Activated CD4-positive, CD25-positive, alpha-beta regulatory T cell (primary cell): ENCODE measurements around the gene NT5C.
"Not testable (repeated sequence)": the region's sequence is repeated elsewhere in the genome, so short reads cannot be mapped to it uniquely, and the experiment has no call there.

Experiments used
- DNase-seq, 4 experiments: peaks; one replicate each; lab custom pipeline; 2025; lab: John Stamatoyannopoulos, UW

The NT5C gene

GRCh38 chr17:75131278-75132017 is at the start of gene NT5C:
Gene NT5C (minus strand): TSS chr17:75131742. CDS start chr17:75131707, 35 bp downstream.
- DNase-seq: peak; percentile 43 to 56 (median 44)

GRCh38 chr17:75181110-75181509 is 49.6 kb upstream of the NT5C start:
- DNase-seq: no peak

- no peak for DNase-seq
Observed at GRCh38 chr17:75178453-75178852, 46.9 kb upstream of the NT5C start.

- DNase-seq: no peak
Observed at GRCh38 chr17:75176625-75177024, 45.1 kb upstream of the NT5C start.

GRCh38 chr17:75174996-75175395 is 43.5 kb upstream of the NT5C start:
- no peak for DNase-seq

- DNase-seq: no peak
Observed at GRCh38 chr17:75173526-75173925, 42.0 kb upstream of the NT5C start.

GRCh38 chr17:75168998-75169397 is 37.5 kb upstream of the NT5C start:
- DNase-seq: no peak

GRCh38 chr17:75164606-75165005 is 33.1 kb upstream of the NT5C start:
- not testable (repeated sequence) for DNase-seq

- no peak for DNase-seq
Observed at GRCh38 chr17:75163074-75163473, 31.5 kb upstream of the NT5C start.

GRCh38 chr17:75160211-75160610 is 28.7 kb upstream of the NT5C start:
- no peak for DNase-seq

- DNase-seq: no peak
Observed at GRCh38 chr17:75159196-75160031, 27.9 kb upstream of the NT5C start.

GRCh38 chr17:75158480-75158879 is 26.9 kb upstream of the NT5C start:
- not testable (repeated sequence) for DNase-seq

GRCh38 chr17:75155191-75155601 is 23.7 kb upstream of the NT5C start:
- no peak for DNase-seq

- peak; percentile 95 to 97 (median 96) for DNase-seq
Observed at GRCh38 chr17:75154195-75155106, 22.9 kb upstream of the NT5C start, which contains the start of gene JPT1. Gene JPT1 (minus strand): TSS chr17:75154512. CDS start chr17:75154397, 115 bp downstream.

- no peak for DNase-seq
Observed at GRCh38 chr17:75153780-75154194, 22.2 kb upstream of the NT5C start.

GRCh38 chr17:75152922-75153779 is 21.6 kb upstream of the NT5C start:
- DNase-seq: no peak

GRCh38 chr17:75152523-75152921 is 21.0 kb upstream of the NT5C start:
- DNase-seq: no peak

- no peak for DNase-seq
Observed at GRCh38 chr17:75151930-75152329, 20.4 kb upstream of the NT5C start.

GRCh38 chr17:75147878-75148546 is 16.5 kb upstream of the NT5C start:
- no peak for DNase-seq

GRCh38 chr17:75146592-75146991 is 15.1 kb upstream of the NT5C start:
- no peak for DNase-seq
